GM18858 (cell line): ENCODE measurements around the gene KCNN2.

Experiments used
- ATAC-seq: cut with Tn5 transposase; IDR thresholded peaks from one replicate; pipeline ENCODE4 v1.9.1; 2021; ENCODE audit not compliant: unreplicated experiment

KCNN2 gene

GRCh38 chr5:114477816-114478334 lies 116.0 kb downstream of the KCNN2 start:
- no peak for ATAC-seq

DNA sequence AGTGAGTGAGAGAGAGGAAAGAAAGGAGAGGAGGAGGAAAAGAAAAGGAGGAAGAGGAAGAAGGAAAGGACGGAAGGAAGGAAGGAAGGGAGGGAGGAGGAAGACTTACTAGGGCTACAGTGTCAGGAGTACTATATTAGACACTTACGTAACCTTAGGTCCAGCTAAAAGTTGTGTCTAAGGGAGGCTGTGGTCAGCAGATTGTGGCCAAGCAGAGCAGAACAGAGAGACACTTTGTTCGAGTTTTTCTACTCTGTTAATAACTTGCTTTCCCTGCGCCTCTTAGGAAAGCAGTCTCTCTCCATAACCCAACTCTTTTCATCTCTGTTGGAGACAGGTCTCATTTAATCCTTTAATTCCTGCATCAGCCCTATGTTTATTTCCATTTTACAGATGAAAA lies 138.9 kb downstream of the KCNN2 start:
- ATAC-seq: no peak

- ATAC-seq: no peak
Measured at GRCh38 chr5:114504560-114504959, 142.7 kb downstream of the KCNN2 start.

DNA sequence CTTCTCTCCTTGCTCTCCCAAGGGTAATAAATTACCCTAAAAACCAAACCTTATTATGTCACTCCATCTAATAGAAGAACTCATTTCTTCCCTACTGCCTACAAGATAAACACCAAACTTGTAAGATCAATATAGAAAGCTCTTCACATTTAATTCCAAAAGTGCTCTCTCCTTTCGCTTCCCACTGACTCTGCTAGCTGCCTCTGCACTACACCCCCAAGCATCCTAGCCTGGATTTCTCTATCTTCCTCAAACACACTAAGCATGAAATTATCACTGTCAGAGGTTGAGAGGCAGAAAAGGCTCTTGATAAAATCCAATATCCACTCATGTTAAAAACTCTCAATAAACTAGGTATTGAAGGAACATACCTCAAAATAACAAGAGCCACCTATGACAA lies 162.4 kb downstream of the KCNN2 start:
- no peak for ATAC-seq

DNA sequence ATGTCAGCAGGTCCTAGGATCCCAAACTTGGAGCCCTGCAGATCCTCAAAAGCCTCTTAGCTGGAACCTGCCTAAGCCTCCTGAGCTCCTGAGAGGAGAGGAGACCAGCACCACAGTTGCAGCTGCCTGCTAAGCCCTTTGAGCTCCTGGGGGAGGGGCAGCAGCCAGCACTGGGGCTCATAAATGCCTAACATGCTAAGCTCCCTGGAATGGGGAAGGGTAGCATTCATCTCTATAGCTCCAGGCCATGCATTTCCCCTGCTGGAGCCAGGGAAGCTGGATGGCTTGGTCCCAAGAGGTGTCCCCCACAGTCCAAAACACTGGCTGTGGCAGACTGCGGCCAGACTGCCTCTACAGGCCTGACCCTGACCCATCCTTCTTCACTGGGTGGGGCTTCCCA lies 182.7 kb downstream of the KCNN2 start:
- ATAC-seq: no peak
